Right lobe of liver (tissue), 4 donors: ENCODE results near the gene BET1.

ENCODE experiments used
- CTCF ChIP-seq, 4 donors: fragments of 200-600 bp in 3 of 4; fragments of 450-650 bp in 1 of 4; IDR thresholded peaks; one replicate each; pipeline versions ENCODE4 v1.5.1 to v1.8.0; 2016 to 2022; ENCODE audit warnings: antibody characterized with exemption in 4 of 4, mild to moderate bottlenecking in 2 of 4
- POLR2A ChIP-seq: fragments of 450-650 bp; IDR thresholded peaks from one replicate; pipeline ENCODE4 v1.6.1; 2017; ENCODE audit warnings: antibody characterized with exemption, mild to moderate bottlenecking
- donor health status: DM: no; HTN: no; CAD: no.
- donor health status: DM: no; HTN: no; CAD: no.
- donor health status: DM: no; HTN: yes; CAD: no.

DNA sequence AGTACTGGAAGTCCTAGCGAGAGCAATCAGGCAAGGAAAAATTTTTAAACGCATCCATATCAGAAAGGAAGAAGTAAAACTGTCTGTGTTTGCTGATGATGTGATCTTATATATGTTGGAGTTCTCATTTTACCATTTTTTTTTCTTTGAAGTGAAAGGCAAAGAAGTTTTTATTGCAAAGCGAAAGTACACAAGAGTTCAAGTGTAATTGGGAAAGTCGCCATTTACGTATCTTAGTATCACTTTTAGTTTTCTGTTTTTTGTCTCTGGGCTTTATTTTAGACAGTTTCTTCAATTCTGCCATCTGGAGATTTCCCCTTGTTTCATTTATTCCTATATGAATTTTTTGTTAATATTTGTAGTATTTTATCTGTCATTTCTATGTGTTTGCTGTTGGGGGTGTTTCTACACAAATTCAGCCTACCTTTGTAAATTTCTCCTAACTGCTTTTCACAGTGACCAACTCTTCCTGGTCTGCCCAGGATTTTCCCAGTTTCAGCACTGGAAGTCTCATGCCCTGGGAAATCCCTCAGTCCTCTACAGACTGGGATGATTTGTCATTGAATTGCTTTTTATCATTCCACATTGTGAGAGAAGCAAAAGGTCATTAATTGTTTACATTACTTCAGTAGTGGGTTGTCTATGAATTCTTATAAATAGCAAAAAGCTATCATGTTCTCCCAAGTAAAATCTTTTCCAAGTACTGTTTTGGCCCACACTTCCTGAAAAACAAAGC, 23.2 kb downstream of the BET1 start:
- TF ChIP-seq CTCF (IDR thresholded peaks at IDR 0.05) (no peak), POLR2A (no peak)
